Suprapubic skin (tissue), 4 donors: ENCODE measurements around the gene DISC1. TPM values are rescaled to one million over a fixed set of nuclear protein-coding genes. Genes with fewer than 3 reads are reported as not detected.

ENCODE experiments used
- DNase-seq, 2 donors: peaks; one replicate each; pipeline ENCODE4 v3.0.0-alpha.2; 2019; ENCODE audit warnings: low spot score in 2 of 2
- H3K27ac ChIP-seq: fragments of 200-600 bp; sonication (generic); one replicate; pipeline ENCODE4 v1.5.1; 2019
- H3K27me3 ChIP-seq: fragments of 200-600 bp; sonication (generic); one replicate; pipeline ENCODE4 v1.5.1; 2019
- H3K36me3 ChIP-seq: fragments of 200-600 bp; sonication (generic); one replicate; pipeline ENCODE4 v1.5.1; 2019
- H3K4me1 ChIP-seq: fragments of 200-600 bp; sonication (generic); one replicate; pipeline ENCODE4 v1.5.1; 2019
- H3K4me3 ChIP-seq: fragments of 200-600 bp; sonication (generic); one replicate; pipeline ENCODE4 v1.5.1; 2019; ENCODE audit warnings: mild to moderate bottlenecking
- H3K9me3 ChIP-seq: fragments of 200-600 bp; sonication (generic); one replicate; pipeline ENCODE4 v1.5.1; 2019
- EP300 ChIP-seq: sonication (generic); formaldehyde crosslinking; IDR thresholded peaks from one replicate; pipeline ENCODE4 v1.6.1; 2017; ENCODE audit warnings: antibody characterized with exemption
- POLR2A ChIP-seq, 2 donors: fragments of 450-650 bp; IDR thresholded peaks; one replicate each; pipeline ENCODE4 v1.6.1; 2017; ENCODE audit warnings: antibody characterized with exemption in 2 of 2, mild to moderate bottlenecking in 2 of 2, moderate library complexity in 2 of 2
- POLR2AphosphoS5 ChIP-seq, 3 donors: sonication (generic); formaldehyde crosslinking; IDR thresholded peaks; one replicate each; pipeline ENCODE4 v1.6.1; 2017; ENCODE audit warnings: antibody characterized with exemption in 3 of 3
- WGBS: methylation state at CpG from one replicate; pipeline ENCODE4 v1.1.5; 2018; 5-methylcytosine and 5-hydroxymethylcytosine counted together
- total RNA-seq, 4 donors: library from RNA; depleted of rRNA; stranded (reverse); fragments of >200 nt; gene quantifications; one replicate each; pipeline ENCODE4 v1.1.0, GENCODE V29; 2016
- TF ChIP-seq, protein P1 (sequence below), 2 donors: fragments of 200-600 bp in 1 of 2; fragments of 450-650 bp in 1 of 2; sonication (generic) in 1 of 2; IDR thresholded peaks; one replicate each; pipeline ENCODE4 v1.5.1; 2016 to 2019; ENCODE audit warnings: antibody characterized with exemption in 2 of 2, mild to moderate bottlenecking in 1 of 2, moderate library complexity in 1 of 2

Gene DISC1
- total RNA-seq, result 1 to 10 TPM; 3.0 to 8.4 (median 5.2) TPM

DNA sequence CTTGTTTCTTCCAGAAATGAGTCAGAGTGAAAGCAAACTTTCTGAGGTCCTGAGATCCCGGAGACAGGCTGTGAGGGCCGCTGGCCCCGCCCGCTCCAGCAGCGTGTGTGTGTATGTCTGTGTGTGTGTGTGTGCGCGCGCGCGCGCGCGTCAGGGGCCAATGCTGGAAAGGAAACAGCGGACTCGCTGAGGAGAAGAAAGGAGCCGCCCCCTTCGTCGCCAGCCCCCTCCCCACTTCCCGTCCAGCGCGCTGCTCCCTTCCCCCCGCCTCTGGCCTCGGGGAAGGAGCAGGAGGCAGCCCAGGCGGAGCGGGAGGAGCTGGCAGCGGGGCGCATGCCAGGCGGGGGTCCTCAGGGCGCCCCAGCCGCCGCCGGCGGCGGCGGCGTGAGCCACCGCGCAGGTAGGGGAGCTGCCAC lies at the start of gene DISC1:
DISC1 (plus strand) TSS at position 256 of the 416 bp plus-strand sequence; CDS start at position 334, 78 bp downstream.
- 0% methylated on average over 4 of the region's 38 CpGs for WGBS
- H3K4me1 ChIP-seq, result peaks cover 28% of the 10 kb centered on the region
- H3K27ac ChIP-seq, result peak within 1 kb of the TSS; percentile 92
- DNase-seq, result peak; percentile 90
- no peaks in the 10 kb centered on the region for H3K27me3 ChIP-seq
- H3K9me3 ChIP-seq, result no peaks in the 10 kb centered on the region
- peak within 1 kb of the TSS; percentile 84 for H3K4me3 ChIP-seq
- TF ChIP-seq POLR2AphosphoS5 (IDR thresholded peaks at IDR 0.05) (peak in 1 of 3 donors; percentile 17), EP300 (no peak), POLR2A (IDR thresholded peaks at IDR 0.05) (peak in 1 of 2 donors; percentile 18)
- TF ChIP-seq, protein P1, sequence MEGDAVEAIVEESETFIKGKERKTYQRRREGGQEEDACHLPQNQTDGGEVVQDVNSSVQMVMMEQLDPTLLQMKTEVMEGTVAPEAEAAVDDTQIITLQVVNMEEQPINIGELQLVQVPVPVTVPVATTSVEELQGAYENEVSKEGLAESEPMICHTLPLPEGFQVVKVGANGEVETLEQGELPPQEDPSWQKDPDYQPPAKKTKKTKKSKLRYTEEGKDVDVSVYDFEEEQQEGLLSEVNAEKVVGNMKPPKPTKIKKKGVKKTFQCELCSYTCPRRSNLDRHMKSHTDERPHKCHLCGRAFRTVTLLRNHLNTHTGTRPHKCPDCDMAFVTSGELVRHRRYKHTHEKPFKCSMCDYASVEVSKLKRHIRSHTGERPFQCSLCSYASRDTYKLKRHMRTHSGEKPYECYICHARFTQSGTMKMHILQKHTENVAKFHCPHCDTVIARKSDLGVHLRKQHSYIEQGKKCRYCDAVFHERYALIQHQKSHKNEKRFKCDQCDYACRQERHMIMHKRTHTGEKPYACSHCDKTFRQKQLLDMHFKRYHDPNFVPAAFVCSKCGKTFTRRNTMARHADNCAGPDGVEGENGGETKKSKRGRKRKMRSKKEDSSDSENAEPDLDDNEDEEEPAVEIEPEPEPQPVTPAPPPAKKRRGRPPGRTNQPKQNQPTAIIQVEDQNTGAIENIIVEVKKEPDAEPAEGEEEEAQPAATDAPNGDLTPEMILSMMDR (IDR thresholded peaks at IDR 0.05), result no peak
- H3K36me3 ChIP-seq, result no peaks in the 10 kb centered on the region

- no peaks in the 10 kb centered on the region for H3K9me3 ChIP-seq
- H3K27ac ChIP-seq, result no peak overlapping the region
- no peak for DNase-seq
- H3K4me3 ChIP-seq, result no peak overlapping the region
- H3K4me1 ChIP-seq, result peaks cover 3% of the 10 kb centered on the region
- 78% methylated on average over 11 of the region's 11 CpGs for WGBS
- no peaks in the 10 kb centered on the region for H3K27me3 ChIP-seq
- no peaks in the 10 kb centered on the region for H3K36me3 ChIP-seq
- TF ChIP-seq POLR2AphosphoS5 (IDR thresholded peaks at IDR 0.05) (no peak), POLR2A (IDR thresholded peaks at IDR 0.05) (no peak), EP300 (no peak)
- TF ChIP-seq, protein P1 (IDR thresholded peaks at IDR 0.05), result no peak
These were observed 49.5 kb upstream of the DISC1 start for GRCh38 chr1:231576804-231577718.

- no peak for DNase-seq
- 86% methylated on average over 1 of the region's 1 CpG for WGBS
- Histone ChIP-seq H3K9me3 (no peaks in the 10 kb centered on the region), H3K27ac (no peak overlapping the region), H3K4me1 (no peaks in the 10 kb centered on the region), H3K36me3 (no peaks in the 10 kb centered on the region), H3K4me3 (no peak overlapping the region), H3K27me3 (no peaks in the 10 kb centered on the region)
- TF ChIP-seq, protein P1 (IDR thresholded peaks at IDR 0.05), result no peak
- TF ChIP-seq POLR2AphosphoS5 (IDR thresholded peaks at IDR 0.05), result no peak
- no peak for TF ChIP-seq POLR2A (IDR thresholded peaks at IDR 0.05)
- TF ChIP-seq EP300, result no peak
These were observed 45.7 kb upstream of the DISC1 start for GRCh38 chr1:231580874-231581273.

DNA sequence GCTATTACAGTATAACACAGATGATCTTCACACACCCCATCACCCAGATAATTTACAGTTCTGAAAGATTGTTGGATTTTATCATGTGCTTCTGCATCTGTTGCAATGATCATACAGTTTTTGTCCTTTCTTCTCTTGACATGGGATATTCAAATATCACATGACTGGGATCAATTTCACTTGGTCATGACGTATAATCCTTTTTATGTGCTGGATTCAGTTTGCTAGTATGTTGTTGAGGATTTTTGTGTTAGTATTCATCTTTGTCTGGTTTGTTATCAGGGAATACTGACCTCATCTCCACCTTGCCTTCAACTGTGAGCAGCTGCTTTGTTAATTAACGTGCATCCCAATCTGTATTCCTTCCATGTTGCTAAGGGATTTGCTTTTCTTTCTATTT lies 44.7 kb upstream of the DISC1 start:
- TF ChIP-seq, protein P1 (IDR thresholded peaks at IDR 0.05), result no peak
- TF ChIP-seq POLR2A (IDR thresholded peaks at IDR 0.05) (no peak), POLR2AphosphoS5 (IDR thresholded peaks at IDR 0.05) (no peak), EP300 (no peak)
- H3K4me1 ChIP-seq, result no peaks in the 10 kb centered on the region
- no peaks in the 10 kb centered on the region for H3K27me3 ChIP-seq
- no peak overlapping the region for H3K4me3 ChIP-seq
- WGBS, result 73% methylated on average over 2 of the region's 2 CpGs
- no peak overlapping the region for H3K27ac ChIP-seq
- no peaks in the 10 kb centered on the region for H3K36me3 ChIP-seq
- DNase-seq, result no peak
- H3K9me3 ChIP-seq, result no peaks in the 10 kb centered on the region

DNA sequence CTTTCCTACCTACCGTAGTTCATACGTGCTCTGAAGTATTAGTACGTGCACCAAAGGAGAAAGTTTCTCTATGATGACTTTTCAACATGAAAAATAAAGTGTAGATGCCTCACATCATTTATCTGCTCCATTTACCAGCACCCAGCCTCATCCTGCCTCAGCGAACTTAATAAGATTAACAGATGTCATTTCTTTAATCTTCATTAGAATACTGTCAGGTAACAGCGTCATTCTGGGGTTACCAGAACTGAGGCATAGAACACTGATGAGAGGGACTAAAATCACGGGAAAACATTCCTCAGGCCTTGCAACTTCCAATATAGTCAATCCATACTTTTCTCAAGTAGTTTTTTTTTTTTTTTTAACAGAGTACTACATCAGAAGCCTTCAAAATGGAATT lies 43.2 kb upstream of the DISC1 start:
- H3K27me3 ChIP-seq, result no peaks in the 10 kb centered on the region
- no peak for DNase-seq
- H3K27ac ChIP-seq, result no peak overlapping the region
- H3K4me3 ChIP-seq, result no peak overlapping the region
- H3K9me3 ChIP-seq, result no peaks in the 10 kb centered on the region
- no peaks in the 10 kb centered on the region for H3K4me1 ChIP-seq
- 92% methylated on average over 6 of the region's 6 CpGs for WGBS
- TF ChIP-seq EP300, result no peak
- no peak for TF ChIP-seq POLR2AphosphoS5 (IDR thresholded peaks at IDR 0.05)
- TF ChIP-seq, protein P1 (IDR thresholded peaks at IDR 0.05), result no peak
- no peak for TF ChIP-seq POLR2A (IDR thresholded peaks at IDR 0.05)
- H3K36me3 ChIP-seq, result no peaks in the 10 kb centered on the region
